Activated CD4-positive, alpha-beta T cell treated with anti-CD3 and anti-CD28 coated beads, Interleukin-2, amount 10 ng/mL, durations not matched to agents 7 days and 5 days (primary cell): Measurements from ENCODE around the gene ITIH4. TPM values are rescaled to one million over a fixed set of nuclear protein-coding genes. Genes with fewer than 3 reads are reported as not detected.

Source experiments
- CTCF ChIA-PET: fragments of 350-600 bp; sonication (Branson Sonifier 250); formaldehyde crosslinking; loops from one replicate; lab custom pipeline; 2021; ENCODE audit warnings: antibody characterized with exemption; lab: Charles Lee
- POLR2A ChIA-PET: fragments of 350-600 bp; sonication (Branson Sonifier 250); formaldehyde crosslinking; loops from one replicate; lab custom pipeline; 2021; ENCODE audit warnings: antibody characterized with exemption; lab: Charles Lee
- DNase-seq: peaks from one replicate; pipeline ENCODE4 v3.0.0-alpha.2; 2020
- H3K27ac Mint-ChIP-seq: one replicate; pipeline ENCODE4 v1.8.0; 2021; ENCODE audit warnings: mild to moderate bottlenecking, moderate library complexity, mixed read lengths
- H3K27me3 Mint-ChIP-seq: one replicate; pipeline ENCODE4 v1.8.0; 2021; ENCODE audit warnings: mixed read lengths
- H3K36me3 Mint-ChIP-seq: one replicate; pipeline ENCODE4 v1.8.0; 2021; ENCODE audit warnings: low read depth, mixed read lengths
- H3K4me1 Mint-ChIP-seq: one replicate; pipeline ENCODE4 v1.8.0; 2021; ENCODE audit warnings: mixed read lengths
- H3K4me3 Mint-ChIP-seq: one replicate; pipeline ENCODE4 v1.8.0; 2021; ENCODE audit warnings: mild to moderate bottlenecking, moderate library complexity, mixed read lengths
- H3K9me3 Mint-ChIP-seq: one replicate; pipeline ENCODE4 v1.8.0; 2021; ENCODE audit warnings: mixed read lengths
- total RNA-seq, 2 experiments: library from RNA; stranded (reverse); gene quantifications; one replicate each; pipeline ENCODE4 v1.2.3, GENCODE V29; 2021

ITIH4 gene
- total RNA-seq = 10 to 100 TPM; 25.5 to 28.6 TPM

GRCh38 chr3:52830535-52831258 is at the start of gene ITIH4:
ITIH4 (minus strand) TSS chr3:52830672; CDS start chr3:52830642, 30 bp downstream.
- POLR2A ChIA-PET = no interaction called here

GRCh38 chr3:52880047-52880446 is 49.6 kb upstream of the ITIH4 start:
- Mint-ChIP-seq H3K9me3 (peaks cover 4% of the 10 kb centered on the region), H3K36me3 (peaks cover 15% of the 10 kb centered on the region), H3K4me1 (peaks cover 27% of the 10 kb centered on the region), H3K27ac (no peak overlapping the region), H3K4me3 (no peak overlapping the region), H3K27me3 (no peaks in the 10 kb centered on the region)
- ChIA-PET POLR2A (no interaction called here), CTCF (interaction anchor here (0.9 to 1.2 kb wide), 3 partner anchors 9 to 19 kb away, joined by 3 to 5 read pairs (median 3); no protein-coding TSS in a partner anchor)
- DNase-seq = no peak

More at GRCh38 chr3:52830535-52831258, at the start of gene ITIH4:
- no peak within 1 kb of the TSS for H3K4me3 Mint-ChIP-seq
- CTCF ChIA-PET = no interaction called here
- no peaks in the 10 kb centered on the region for H3K36me3 Mint-ChIP-seq
- no peaks in the 10 kb centered on the region for H3K27me3 Mint-ChIP-seq
- no peak for DNase-seq
- H3K9me3 Mint-ChIP-seq = no peaks in the 10 kb centered on the region
- H3K4me1 Mint-ChIP-seq = peaks cover 4% of the 10 kb centered on the region
- H3K27ac Mint-ChIP-seq = peak within 1 kb of the TSS; percentile 46

GRCh38 chr3:52879581-52879980 is 49.1 kb upstream of the ITIH4 start:
- ChIA-PET POLR2A (no interaction called here), CTCF (interaction anchor here (0.9 to 1.2 kb wide), 3 partner anchors 10 to 19 kb away, joined by 3 to 5 read pairs (median 3); no protein-coding TSS in a partner anchor)
- Mint-ChIP-seq H3K4me1 (peaks cover 29% of the 10 kb centered on the region), H3K27ac (no peak overlapping the region), H3K27me3 (no peaks in the 10 kb centered on the region), H3K4me3 (no peak overlapping the region), H3K36me3 (peaks cover 10% of the 10 kb centered on the region), H3K9me3 (peaks cover 1% of the 10 kb centered on the region)
- DNase-seq = no peak

- ChIA-PET CTCF (no interaction called here), POLR2A (no interaction called here)
- Mint-ChIP-seq H3K36me3 (peaks cover 10% of the 10 kb centered on the region), H3K27ac (no peak overlapping the region), H3K9me3 (no peaks in the 10 kb centered on the region), H3K4me3 (no peak overlapping the region), H3K27me3 (no peaks in the 10 kb centered on the region), H3K4me1 (peaks cover 32% of the 10 kb centered on the region)
- no peak for DNase-seq
Observed at GRCh38 chr3:52879090-52879489, 48.6 kb upstream of the ITIH4 start.

- Mint-ChIP-seq H3K36me3 (peaks cover 10% of the 10 kb centered on the region), H3K27me3 (no peaks in the 10 kb centered on the region), H3K27ac (no peak overlapping the region), H3K9me3 (no peaks in the 10 kb centered on the region), H3K4me3 (no peak overlapping the region), H3K4me1 (peaks cover 38% of the 10 kb centered on the region)
- no peak for DNase-seq
- POLR2A ChIA-PET = no interaction called here
- CTCF ChIA-PET = no interaction called here
Observed at GRCh38 chr3:52877085-52877484, 46.6 kb upstream of the ITIH4 start.

- ChIA-PET CTCF (interaction anchor here (0.8 kb wide), 1 partner anchor 24 kb away, joined by 3 read pairs; no protein-coding TSS in a partner anchor), POLR2A (no interaction called here)
- Mint-ChIP-seq H3K27ac (no peak overlapping the region), H3K27me3 (no peaks in the 10 kb centered on the region), H3K36me3 (peaks cover 10% of the 10 kb centered on the region), H3K4me3 (peak overlapping the region; percentile 25), H3K9me3 (no peaks in the 10 kb centered on the region), H3K4me1 (peaks cover 39% of the 10 kb centered on the region)
- no peak for DNase-seq
Observed at GRCh38 chr3:52874864-52875587, 44.6 kb upstream of the ITIH4 start.

- no peak overlapping the region for H3K4me3 Mint-ChIP-seq
- H3K4me1 Mint-ChIP-seq = peaks cover 39% of the 10 kb centered on the region
- POLR2A ChIA-PET = no interaction called here
- no peak overlapping the region for H3K27ac Mint-ChIP-seq
- CTCF ChIA-PET = interaction anchor here (0.8 to 0.9 kb wide), 2 partner anchors 14 to 23 kb away, joined by 3 read pairs; no protein-coding TSS in a partner anchor
- H3K9me3 Mint-ChIP-seq = no peaks in the 10 kb centered on the region
- H3K27me3 Mint-ChIP-seq = no peaks in the 10 kb centered on the region
- peaks cover 10% of the 10 kb centered on the region for H3K36me3 Mint-ChIP-seq
- no peak for DNase-seq
Observed at GRCh38 chr3:52874160-52874701, 43.8 kb upstream of the ITIH4 start.

GRCh38 chr3:52873433-52874159 is 43.1 kb upstream of the ITIH4 start:
- CTCF ChIA-PET = interaction anchor here (0.9 kb wide), 1 partner anchor 14 kb away, joined by 3 read pairs; no protein-coding TSS in a partner anchor
- POLR2A ChIA-PET = no interaction called here
- no peak overlapping the region for H3K4me3 Mint-ChIP-seq
- no peak overlapping the region for H3K27ac Mint-ChIP-seq
- no peak for DNase-seq
- H3K4me1 Mint-ChIP-seq = peaks cover 39% of the 10 kb centered on the region
- H3K27me3 Mint-ChIP-seq = no peaks in the 10 kb centered on the region
- peaks cover 3% of the 10 kb centered on the region for H3K36me3 Mint-ChIP-seq
- no peaks in the 10 kb centered on the region for H3K9me3 Mint-ChIP-seq

GRCh38 chr3:52872245-52872644 is 41.8 kb upstream of the ITIH4 start:
- Mint-ChIP-seq H3K27ac (no peak overlapping the region), H3K4me1 (peaks cover 39% of the 10 kb centered on the region), H3K9me3 (no peaks in the 10 kb centered on the region), H3K4me3 (no peak overlapping the region), H3K27me3 (no peaks in the 10 kb centered on the region), H3K36me3 (no peaks in the 10 kb centered on the region)
- no peak for DNase-seq
- ChIA-PET POLR2A (no interaction called here), CTCF (interaction anchor here (0.7 to 1.3 kb wide), 2 partner anchors 22 to 24 kb away, joined by 3 read pairs; no protein-coding TSS in a partner anchor)

- Mint-ChIP-seq H3K9me3 (no peaks in the 10 kb centered on the region), H3K4me3 (no peak overlapping the region), H3K27ac (no peak overlapping the region), H3K36me3 (no peaks in the 10 kb centered on the region), H3K4me1 (peaks cover 39% of the 10 kb centered on the region), H3K27me3 (no peaks in the 10 kb centered on the region)
- ChIA-PET POLR2A (no interaction called here), CTCF (interaction anchor here (1.3 kb wide), 1 partner anchor 22 kb away, joined by 3 read pairs; no protein-coding TSS in a partner anchor)
- DNase-seq = no peak
Observed at GRCh38 chr3:52871761-52872160, 41.3 kb upstream of the ITIH4 start.

- Mint-ChIP-seq H3K9me3 (peaks cover 9% of the 10 kb centered on the region), H3K4me3 (no peak overlapping the region), H3K4me1 (peaks cover 29% of the 10 kb centered on the region), H3K27me3 (no peaks in the 10 kb centered on the region), H3K27ac (no peak overlapping the region), H3K36me3 (peaks cover 13% of the 10 kb centered on the region)
- CTCF ChIA-PET = interaction anchor here (0.6 kb wide), 1 partner anchor 10 kb away, joined by 3 read pairs; no protein-coding TSS in a partner anchor
- POLR2A ChIA-PET = no interaction called here
- DNase-seq = no peak
Observed at GRCh38 chr3:52870471-52870870, 40.0 kb upstream of the ITIH4 start.

- Mint-ChIP-seq H3K4me3 (no peak overlapping the region), H3K9me3 (peaks cover 18% of the 10 kb centered on the region), H3K4me1 (peaks cover 1% of the 10 kb centered on the region), H3K36me3 (peaks cover 38% of the 10 kb centered on the region), H3K27ac (no peak overlapping the region), H3K27me3 (no peaks in the 10 kb centered on the region)
- ChIA-PET CTCF (no interaction called here), POLR2A (no interaction called here)
- DNase-seq = no peak
Observed at GRCh38 chr3:52866427-52866826, 36.0 kb upstream of the ITIH4 start.
